SW 1271 (cell line): ENCODE measurements around the gene NRG3.

ENCODE experiments used
- DNase-seq, 2 experiments: peaks; one replicate each; lab custom pipeline; 2025; lab: John Stamatoyannopoulos, UW

Gene NRG3

DNA sequence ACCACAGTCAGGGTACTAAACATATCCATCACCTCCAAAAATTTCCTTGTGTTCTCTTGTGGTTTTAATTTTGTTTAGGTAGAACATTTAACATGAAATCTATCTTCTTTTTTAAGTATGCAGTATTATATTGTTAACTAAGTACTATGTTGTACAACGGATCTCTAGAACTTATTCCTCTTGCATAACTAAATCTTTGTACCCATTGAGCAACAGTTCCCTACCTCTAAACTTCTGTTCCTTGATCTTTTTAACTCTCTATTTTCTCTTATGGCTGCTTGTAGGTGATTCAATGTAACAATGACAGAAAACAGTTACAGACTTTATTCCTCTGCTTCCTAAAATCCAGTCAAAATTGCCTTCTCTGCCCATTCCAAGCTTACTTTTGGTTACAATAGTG lies 9.9 kb downstream of the NRG3 start:
- no peak for DNase-seq

DNA sequence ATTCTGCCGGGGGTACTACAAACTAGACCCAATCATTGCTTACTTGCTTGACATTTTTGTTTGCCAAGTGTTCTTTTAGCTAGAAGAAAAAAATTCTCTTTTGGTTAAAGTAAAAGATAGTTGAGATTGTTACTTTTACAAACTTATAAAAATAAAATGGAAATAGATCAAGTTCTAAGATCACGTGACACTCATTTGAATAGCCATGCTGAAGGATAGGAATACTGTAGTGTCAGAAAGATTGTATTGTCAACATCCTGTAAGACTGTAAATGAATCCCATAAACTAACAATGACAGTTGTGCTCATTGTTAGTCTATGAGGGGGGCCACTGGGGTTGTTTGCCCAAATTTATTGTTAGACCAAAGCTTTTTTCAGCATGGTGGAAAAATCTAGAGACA lies 10.5 kb downstream of the NRG3 start:
- DNase-seq, result no peak

- DNase-seq, result no peak
Measured at GRCh38 chr10:81886939-81887338, 11.9 kb downstream of the NRG3 start.

GRCh38 chr10:81889181-81889769 lies 14.3 kb downstream of the NRG3 start:
- no peak for DNase-seq

DNA sequence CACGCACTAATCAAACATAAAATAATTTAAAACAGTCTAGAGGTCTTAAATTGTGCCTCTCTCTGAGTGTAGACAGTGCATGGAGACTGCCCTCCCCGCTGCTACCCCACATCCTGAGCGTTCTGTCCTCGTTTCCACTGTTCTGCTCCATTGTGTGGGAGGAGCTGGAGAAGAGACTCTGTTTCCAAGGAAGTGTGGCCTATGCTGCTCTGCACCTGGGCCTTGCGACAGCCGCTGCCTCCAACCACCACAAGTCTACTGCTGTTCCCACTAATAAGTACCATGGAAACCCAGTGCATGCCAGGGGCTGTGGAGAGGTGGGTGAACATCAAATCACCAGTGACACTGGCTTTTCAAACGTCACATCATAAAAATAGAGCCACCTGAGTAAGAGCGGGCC lies 19.6 kb downstream of the NRG3 start:
- no peak for DNase-seq

- DNase-seq, result no peak
Measured at GRCh38 chr10:81898518-81898917, 23.5 kb downstream of the NRG3 start.

DNA sequence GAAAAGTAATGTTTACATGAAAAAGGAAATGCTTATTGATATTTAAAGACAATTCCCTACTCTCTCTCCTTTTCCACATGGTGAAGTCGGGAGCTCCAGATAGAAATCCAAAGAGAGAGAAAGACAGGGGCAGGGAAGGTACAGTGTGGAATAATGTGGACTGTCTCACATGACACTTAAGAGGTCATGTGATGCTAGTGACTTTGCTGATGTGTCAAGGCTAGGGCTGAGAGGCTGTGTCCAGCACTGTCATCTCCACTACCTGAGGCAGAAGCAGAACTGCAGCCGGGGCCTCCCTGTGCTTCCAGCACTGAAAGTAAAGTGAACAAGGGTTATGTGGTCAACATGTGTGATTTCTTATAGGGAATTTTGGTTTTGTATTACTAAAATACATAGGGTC lies 26.0 kb downstream of the NRG3 start:
- no peak for DNase-seq

GRCh38 chr10:81903472-81903871 lies 28.5 kb downstream of the NRG3 start:
- no peak for DNase-seq

DNA sequence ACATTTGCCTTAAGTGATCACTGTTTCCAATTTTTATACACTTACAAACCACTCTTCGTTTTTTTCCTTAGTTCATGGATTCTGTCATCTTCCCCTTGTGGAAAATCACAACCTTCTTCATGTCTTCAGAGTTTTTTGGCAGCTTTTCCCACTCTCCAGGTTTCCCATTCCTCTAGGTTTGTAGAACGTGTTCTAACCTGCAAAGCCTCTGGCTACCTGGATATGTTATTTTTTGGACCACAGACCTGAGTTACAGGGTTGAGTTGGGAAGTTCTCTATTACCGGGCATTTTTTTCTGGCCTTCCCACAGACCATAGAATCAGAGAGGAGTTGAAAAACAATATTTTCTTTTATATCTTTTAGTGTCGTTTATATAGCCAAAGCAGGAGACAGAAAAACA lies 30.2 kb downstream of the NRG3 start:
- no peak for DNase-seq

GRCh38 chr10:81909453-81909852 lies 34.5 kb downstream of the NRG3 start:
- DNase-seq, result no peak

DNA sequence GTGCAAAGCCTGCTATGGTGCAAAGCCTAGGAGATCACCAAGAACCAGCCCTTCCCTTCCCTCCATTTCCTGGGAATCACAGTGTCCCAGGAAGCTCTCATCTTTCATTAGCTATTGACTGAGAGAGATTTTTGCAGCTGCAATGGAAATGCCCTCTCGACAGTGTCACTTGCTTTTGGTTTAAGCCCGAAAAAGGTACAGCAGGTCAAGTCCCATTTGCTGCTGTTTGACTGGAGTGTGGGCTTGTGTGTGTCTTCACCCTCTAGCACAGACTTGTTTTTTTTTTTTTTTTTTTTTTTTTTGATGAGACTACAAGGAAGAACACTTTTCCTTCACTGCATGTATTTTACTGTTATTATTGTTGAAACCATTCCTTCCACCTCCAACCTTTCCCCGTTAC lies 36.3 kb downstream of the NRG3 start:
- DNase-seq, result no peak

GRCh38 chr10:81914736-81915503 lies 39.9 kb downstream of the NRG3 start:
- DNase-seq, result no peak

- no peak for DNase-seq
Measured at GRCh38 chr10:81915504-81915897, 40.5 kb downstream of the NRG3 start.

DNA sequence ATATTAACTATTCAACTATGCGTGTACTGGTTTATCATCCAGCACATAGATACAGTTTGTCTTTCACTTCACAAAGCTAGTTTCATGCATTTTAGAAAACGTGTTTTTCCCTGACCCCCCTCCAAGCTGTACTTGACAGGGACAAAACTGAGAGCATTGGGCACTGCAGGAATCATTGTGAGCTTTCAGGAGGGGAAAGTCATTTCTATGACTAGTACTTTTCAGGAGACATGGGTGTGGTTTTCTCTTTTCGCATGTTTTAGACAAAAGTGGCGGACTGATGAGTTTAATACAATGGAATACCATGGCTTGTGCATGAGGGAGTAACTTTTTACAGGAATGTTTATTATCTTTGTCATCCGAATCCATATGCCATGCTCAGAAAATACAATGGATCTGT lies 42.7 kb downstream of the NRG3 start:
- no peak for DNase-seq

GRCh38 chr10:81918766-81919165 lies 43.8 kb downstream of the NRG3 start:
- DNase-seq, result no peak

GRCh38 chr10:81920213-81920829 lies 45.3 kb downstream of the NRG3 start:
- no peak for DNase-seq

DNA sequence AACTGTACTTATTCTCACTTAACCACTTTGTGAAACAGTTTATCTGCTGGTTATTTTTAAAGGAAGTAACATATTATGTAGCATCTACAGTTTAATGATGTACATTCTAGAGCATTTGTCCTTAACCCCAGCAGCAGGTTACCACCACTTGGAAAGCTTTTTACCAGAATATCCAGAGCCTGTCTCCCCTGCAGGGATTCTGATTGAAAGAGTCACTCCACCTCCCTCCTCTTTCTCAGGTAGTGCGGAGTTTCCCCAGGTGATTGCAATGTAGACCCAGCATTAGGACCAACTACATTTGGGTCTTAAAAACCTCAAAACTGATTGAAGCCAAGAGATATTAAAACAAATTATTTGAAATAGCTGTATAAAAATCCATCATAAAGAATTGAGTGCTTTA lies 53.1 kb downstream of the NRG3 start:
- DNase-seq, result no peak

- DNase-seq, result no peak
Measured at GRCh38 chr10:81943583-81943982, 68.6 kb downstream of the NRG3 start.

DNA sequence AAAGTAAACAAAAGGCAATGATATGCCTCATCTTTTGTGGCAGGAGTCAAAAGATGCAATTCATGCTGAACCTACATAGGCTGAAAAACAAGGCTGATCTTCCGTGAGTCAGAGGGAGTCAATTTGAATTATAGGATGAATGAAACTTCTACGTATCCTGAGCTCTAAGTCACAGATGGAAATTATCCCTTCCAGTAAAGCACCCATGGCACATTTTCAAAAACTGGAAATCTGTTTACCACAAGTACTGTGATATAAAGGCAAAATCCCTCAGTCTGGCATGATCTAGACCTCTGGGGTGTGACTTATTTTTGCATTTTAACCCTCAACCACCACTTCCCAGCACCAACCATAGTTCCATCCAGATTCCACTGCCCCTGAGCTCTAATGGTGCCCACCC lies 69.6 kb downstream of the NRG3 start:
- DNase-seq, result no peak

GRCh38 chr10:81949283-81949682 lies 74.3 kb downstream of the NRG3 start:
- DNase-seq, result no peak

DNA sequence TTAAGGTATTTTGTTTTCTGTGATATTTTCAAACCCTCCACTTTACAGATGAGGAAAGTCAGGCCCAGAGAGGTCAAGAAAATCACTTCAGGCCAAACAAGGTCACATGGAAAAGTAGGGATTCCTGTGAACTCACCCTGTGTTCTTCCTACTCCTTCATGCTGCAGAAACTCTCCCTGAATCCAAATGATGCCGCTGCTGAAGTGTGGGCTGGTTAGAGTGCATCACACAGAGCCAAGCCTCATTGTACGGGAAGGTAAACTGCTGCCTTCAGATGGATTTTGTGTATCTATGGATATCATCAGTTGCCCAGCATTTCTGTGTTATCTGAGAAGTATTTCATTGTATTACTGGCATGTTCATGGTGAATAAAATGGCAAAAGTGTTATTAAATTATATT lies 75.4 kb downstream of the NRG3 start:
- no peak for DNase-seq

- no peak for DNase-seq
Measured at GRCh38 chr10:81953420-81953819, 78.4 kb downstream of the NRG3 start.

DNA sequence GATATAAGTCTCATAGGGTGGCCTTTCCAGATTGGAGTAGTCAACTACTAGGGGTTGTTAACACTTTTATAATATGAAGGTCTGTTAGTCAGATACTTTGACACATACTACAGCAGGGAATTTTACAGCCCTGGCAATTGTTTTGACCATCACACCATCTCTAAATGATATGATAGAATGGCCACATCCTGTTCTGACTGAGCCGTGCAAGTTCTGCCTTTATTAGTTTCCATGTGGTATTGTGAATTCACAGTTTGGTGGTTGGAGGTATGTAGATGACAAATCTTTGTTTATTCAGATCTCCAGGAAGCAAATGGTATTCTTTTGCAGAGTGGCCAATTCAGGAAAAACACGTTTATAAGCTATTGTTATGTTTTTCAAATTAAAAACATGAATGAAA lies 83.0 kb downstream of the NRG3 start:
- DNase-seq, result no peak

DNA sequence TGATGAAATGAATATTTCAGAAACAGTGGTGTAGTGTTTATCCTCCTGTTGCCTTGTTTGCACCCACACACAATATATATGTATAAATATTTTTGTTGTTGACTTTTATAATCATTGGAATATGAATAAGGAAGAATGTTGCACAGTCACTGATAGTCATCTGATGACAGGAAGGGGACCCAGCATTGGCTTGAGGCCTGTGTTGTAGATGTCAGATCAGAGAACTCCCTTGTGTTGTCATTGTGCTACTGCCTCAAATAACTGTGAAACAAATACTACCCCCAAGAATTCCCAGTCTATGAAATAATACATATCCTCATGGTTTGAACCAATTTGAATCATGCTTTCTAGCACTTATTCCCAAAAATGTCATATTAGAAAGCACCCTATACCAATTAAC lies 84.0 kb downstream of the NRG3 start:
- no peak for DNase-seq
